OCI-M2 (cell line): ENCODE results near the gene CYP26B1.

Experiments used
- DNase-seq: peaks from one replicate; lab custom pipeline; 2025; ENCODE audit not compliant: unreplicated experiment; lab: John Stamatoyannopoulos, UW

Gene CYP26B1

GRCh38 chr2:72130659-72131360 is 16.9 kb downstream of the CYP26B1 start:
- no peak for DNase-seq

GRCh38 chr2:72129681-72130340 is 17.9 kb downstream of the CYP26B1 start:
- no peak for DNase-seq

- DNase-seq, result no peak
These were observed 18.8 kb downstream of the CYP26B1 start for GRCh38 chr2:72128843-72129227.

GRCh38 chr2:72128059-72128842 is 19.4 kb downstream of the CYP26B1 start:
- DNase-seq, result no peak

GRCh38 chr2:72127401-72128058 is 20.1 kb downstream of the CYP26B1 start:
- DNase-seq, result no peak

GRCh38 chr2:72126186-72127100 is 21.2 kb downstream of the CYP26B1 start:
- no peak for DNase-seq

- DNase-seq, result no peak
These were observed 23.3 kb downstream of the CYP26B1 start for GRCh38 chr2:72124376-72124775.

GRCh38 chr2:72121153-72121552 is 26.5 kb downstream of the CYP26B1 start:
- DNase-seq, result no peak

- DNase-seq, result no peak
These were observed 28.7 kb downstream of the CYP26B1 start for GRCh38 chr2:72118951-72119350.

GRCh38 chr2:72118386-72118785 is 29.3 kb downstream of the CYP26B1 start:
- DNase-seq, result no peak

- no peak for DNase-seq
These were observed 29.9 kb downstream of the CYP26B1 start for GRCh38 chr2:72117718-72118117.

- no peak for DNase-seq
These were observed 30.6 kb downstream of the CYP26B1 start for GRCh38 chr2:72117029-72117428.

GRCh38 chr2:72116081-72116533 is 31.6 kb downstream of the CYP26B1 start:
- no peak for DNase-seq

GRCh38 chr2:72115110-72116080 is 32.3 kb downstream of the CYP26B1 start:
- DNase-seq, result no peak

- no peak for DNase-seq
These were observed 33.0 kb downstream of the CYP26B1 start for GRCh38 chr2:72114693-72115051.

GRCh38 chr2:72113847-72114692 is 33.6 kb downstream of the CYP26B1 start:
- no peak for DNase-seq

- no peak for DNase-seq
These were observed 34.4 kb downstream of the CYP26B1 start for GRCh38 chr2:72112981-72113846.
